HG03095 (cell line): ENCODE results near the gene FASN.
"Not testable (repeated sequence)": the region's sequence is repeated elsewhere in the genome, so short reads cannot be mapped to it uniquely, and the experiment has no call there.

Experiments used
- ATAC-seq: cut with Tn5 transposase; IDR thresholded peaks from one replicate; pipeline ENCODE4 v1.9.1; 2021; ENCODE audit warnings: moderate library complexity; ENCODE audit not compliant: unreplicated experiment

Gene FASN

DNA sequence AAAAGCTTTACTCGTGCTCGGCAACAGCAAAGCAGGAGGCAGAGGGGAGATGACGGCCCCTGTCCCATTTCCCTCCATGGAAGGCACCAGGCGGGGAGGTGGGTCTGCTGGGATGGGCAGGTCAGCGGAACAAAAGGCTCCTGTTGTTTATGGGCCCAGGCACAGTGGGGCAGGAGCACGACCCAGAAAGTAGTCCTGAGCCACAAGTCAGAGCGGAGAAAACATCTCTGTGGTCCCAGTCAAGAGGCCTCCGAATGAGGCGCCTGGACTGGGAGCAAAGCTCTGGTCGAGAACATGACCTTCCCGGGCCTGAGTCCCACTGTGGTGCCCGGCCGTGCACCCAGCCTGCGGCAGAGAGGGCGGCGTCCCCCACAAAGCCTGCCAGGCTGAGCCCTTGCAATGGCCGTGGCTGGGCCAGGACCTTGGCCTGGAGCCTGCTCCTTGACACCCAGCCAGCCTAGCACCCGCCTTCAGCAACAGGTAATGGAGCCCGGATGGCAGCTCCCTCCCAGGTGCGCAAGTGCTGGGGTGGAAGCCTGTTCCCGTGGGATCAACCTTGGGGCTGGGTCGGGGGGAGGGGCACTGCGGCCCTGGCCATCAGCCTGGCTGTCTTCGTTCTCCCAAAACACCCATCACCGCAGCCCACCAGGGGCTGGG, 50.0 kb downstream of the FASN start:
- no peak for ATAC-seq

GRCh38 chr17:82047379-82047778, 50.7 kb downstream of the FASN start:
- no peak for ATAC-seq

GRCh38 chr17:82046903-82047302, 51.1 kb downstream of the FASN start:
- ATAC-seq: no peak

DNA sequence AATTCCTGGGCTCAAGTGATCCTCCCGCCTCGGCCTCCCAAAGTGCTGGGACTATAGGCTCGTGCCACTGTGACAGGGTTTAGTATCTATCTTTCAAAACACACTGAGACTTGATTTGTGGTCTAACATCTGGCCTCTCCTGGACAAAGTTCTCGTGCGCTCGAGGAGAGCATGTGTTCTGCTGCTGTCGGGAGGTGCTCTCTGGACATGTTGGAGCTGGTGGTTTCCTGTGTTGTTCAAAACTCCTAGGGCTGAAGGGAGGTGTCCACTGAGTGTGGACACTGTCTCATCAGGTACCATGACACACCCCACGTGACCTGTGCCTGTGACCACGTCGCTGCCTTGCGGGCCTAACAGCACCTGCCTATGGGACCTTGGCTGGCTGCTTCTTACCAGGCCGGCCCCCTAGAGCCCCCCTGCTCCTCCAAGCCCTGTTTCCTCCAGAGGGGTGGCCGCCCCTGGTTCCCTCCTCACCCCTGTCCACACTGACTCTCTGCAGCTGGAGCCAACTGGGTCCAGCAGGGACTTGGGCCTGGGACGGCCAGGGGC, 52.0 kb downstream of the FASN start:
- no peak for ATAC-seq

DNA sequence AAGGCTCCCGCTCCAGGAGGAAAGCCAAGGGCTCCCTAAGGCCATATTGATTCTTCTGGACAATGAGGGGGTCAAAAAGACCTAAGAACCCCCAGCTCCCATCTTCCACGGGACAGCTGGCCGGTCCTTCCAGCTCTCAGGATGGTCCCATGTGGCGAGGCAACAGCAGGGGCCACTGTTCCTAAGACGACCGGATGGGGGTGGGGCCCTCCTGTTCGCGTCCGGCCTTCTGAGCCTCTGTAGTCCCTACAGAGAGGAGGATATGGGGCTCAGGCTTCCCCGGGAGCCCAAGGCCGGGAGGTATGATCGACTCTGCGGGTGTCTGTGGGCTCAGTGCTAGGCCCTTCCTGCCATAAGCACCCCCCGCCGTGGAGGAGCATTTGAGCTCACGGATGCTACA, 54.5 kb downstream of the FASN start:
- ATAC-seq: no peak

DNA sequence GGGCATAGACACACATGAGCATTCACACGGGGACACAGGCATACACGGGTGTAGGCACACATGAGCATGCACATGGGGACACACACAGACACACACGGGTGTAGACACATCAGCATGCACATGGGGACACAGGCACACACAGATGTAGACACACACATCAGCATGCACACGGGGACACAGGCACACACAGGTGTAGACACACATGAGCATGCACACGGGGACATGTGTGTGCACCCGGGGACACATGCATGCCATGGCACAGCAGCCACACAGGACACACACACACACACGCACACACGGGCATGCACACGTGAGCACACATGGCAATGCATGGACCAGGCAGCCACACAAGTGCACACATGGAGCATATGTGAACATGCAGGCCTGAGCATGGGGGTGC, 55.4 kb downstream of the FASN start:
- ATAC-seq: no peak

- no peak for ATAC-seq
Observed at GRCh38 chr17:82041144-82041814, 56.8 kb downstream of the FASN start.

GRCh38 chr17:82039695-82040299, 58.2 kb downstream of the FASN start:
- ATAC-seq: no peak

- ATAC-seq: not testable (repeated sequence)
Observed at GRCh38 chr17:82038796-82039409, 59.1 kb downstream of the FASN start.

DNA sequence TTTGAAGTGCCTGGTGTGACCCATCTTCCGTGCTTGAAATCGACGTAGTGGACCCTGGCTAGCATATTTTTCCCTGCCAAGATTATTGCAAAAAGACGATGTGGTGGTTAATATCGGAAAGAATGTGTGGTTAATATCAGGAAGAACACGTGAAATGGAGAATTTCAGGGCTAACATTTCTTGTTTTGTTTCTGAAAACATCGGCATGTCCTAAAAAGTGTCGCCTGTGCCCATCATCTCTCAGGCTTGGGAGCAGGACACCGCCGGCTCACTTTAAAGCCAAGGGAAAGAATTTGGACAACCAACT, 60.2 kb downstream of the FASN start:
- no peak for ATAC-seq

DNA sequence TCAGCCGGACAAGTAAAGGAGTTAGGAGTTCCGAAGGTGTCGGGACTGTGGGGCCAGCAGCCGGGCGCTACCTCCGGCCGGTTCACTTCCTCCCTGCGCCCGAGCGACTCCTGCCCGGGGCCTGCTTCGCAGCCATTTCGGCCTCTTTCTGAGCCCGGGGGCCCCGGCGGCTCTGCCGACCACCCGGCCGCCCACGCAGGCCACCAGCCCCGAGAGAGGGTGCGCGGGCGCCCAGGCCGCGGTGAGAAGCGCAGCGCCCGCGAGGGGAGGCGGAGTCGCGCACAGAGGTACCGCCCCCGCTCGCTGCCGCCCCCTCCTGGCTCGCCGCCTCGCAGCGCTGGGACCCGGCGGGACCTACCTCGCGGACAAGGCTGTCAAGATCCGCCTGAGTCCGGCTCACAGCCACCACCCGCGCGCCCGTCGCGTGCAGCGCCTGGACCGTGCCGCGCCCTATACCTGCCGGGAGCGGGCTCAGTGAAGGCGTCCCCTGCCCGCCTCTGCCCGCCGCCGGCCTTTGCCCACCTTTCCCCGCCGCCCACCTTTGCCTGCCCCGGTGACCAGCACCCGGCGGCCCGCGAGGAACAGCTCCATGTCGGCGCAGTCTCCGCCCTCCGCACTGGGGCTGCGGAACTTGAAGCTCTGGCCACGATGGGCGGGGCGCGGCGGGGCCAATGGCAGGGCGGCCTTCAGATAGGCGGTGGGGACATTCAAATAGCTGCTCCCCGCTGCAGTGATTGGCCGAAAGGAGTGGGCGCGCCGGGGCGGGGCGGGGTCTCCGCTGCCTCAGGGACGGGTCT, 60.7 kb downstream of the FASN start, which contains the start of gene DCXR:
DCXR (minus strand) TSS at position 606 of the 797 bp plus-strand sequence; CDS start at position 591, 15 bp downstream.
- ATAC-seq: peak; percentile 90

DNA sequence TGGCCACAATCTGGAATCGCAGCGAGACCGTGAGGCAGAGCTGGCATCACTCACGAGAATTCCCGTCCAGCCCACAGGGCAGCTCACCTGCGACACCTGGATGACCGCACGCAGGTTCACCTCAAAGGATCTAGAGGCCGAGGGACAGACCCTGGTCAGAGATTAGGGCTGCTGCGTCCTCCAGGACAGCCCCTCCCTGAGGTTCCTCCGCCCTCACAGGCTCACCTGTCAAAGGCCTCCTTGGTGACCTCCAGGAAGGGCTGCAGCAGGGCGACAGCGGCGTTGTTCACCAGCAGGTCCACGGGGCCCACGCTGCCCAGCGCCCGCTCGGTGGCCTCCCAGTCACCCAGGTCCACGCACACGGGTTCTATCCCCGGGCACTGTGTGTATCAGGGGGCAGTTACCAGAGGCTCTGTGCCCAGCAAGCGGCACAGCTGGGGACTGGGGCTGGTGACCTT, 61.4 kb downstream of the FASN start:
- ATAC-seq: no peak

DNA sequence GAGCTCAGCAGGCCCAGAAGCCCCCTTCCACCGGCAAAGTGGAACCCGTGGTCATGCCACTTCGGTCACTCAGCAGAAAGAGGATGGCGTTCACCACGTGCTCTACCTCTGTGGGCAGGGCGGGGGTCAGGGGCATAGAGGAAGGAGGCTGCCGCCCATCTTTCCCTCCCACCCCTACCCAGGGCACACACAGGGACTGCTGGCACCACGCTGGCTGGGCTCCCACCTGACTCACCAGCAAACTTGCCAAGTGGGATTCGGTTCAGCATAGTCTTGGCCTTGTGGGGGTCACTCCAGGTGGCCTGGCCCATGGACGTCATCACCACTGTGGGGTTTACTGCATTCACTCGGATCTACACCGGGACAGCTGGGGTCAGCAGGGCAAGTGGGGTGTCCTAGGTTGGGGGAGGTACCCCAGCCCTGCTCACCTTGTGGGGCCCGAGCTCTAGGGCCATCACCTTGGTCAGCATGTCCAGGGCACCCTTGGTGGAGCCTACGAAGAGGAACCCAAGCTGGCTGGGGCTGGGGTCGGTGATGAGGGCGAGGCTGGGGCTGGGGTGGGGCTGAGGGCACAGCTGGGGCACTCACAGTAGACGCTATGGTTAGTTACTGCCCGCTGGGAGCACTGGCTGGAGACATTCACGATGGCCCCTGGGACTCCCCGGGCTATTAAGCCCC, 61.9 kb downstream of the FASN start:
- ATAC-seq: no peak

GRCh38 chr17:82035488-82035887, 62.5 kb downstream of the FASN start:
- ATAC-seq: no peak

DNA sequence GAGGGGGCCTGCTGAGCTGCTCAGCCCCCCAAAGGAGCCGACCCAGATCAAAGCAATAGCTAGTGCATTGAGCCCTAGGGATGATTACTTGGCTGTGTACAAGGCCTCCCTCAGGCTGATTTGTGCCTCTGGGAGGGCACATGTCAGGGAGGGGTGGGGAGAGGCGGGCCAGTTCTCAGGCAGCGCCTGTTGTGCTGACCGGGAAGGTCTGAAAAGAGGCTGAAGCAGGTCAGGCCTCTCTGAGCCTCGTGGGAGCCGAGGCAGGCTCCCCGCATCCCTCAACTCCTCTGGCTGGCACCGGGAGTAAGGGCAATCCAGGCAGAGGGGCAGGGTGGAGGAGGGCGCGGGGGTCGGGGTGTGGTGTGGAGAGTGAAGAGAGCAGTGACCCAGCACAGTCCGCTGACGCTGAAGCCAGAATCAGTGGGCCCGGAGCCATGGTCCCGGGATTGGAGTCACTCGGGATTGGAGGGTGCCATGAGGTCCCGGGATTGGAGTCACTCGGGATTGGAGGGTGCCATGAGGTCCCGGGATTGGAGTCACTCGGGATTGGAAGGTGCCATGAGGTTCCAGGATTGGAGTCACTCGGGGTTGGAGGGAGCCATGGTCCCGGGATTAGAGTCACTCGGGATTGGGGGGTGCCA, 63.5 kb downstream of the FASN start:
- no peak for ATAC-seq

- ATAC-seq: no peak
Observed at GRCh38 chr17:82033359-82034085, 64.5 kb downstream of the FASN start.

- ATAC-seq: no peak
Observed at GRCh38 chr17:82031885-82032627, 66.0 kb downstream of the FASN start.

- no peak for ATAC-seq
Observed at GRCh38 chr17:82031303-82031884, 66.6 kb downstream of the FASN start, which contains the start of gene RAC3. Gene RAC3 (plus strand): TSS chr17:82031678. CDS start chr17:82031762, 84 bp downstream.
